A172 (cell line): Measurements from ENCODE around the gene RYR1. TPM values are rescaled to one million over a fixed set of nuclear protein-coding genes. Genes with fewer than 3 reads are reported as not detected.
A peak's percentile ranks its signal among the peaks of the same experiment; 100 is the strongest.
"Not testable (repeated sequence)": the region's sequence is repeated elsewhere in the genome, so short reads cannot be mapped to it uniquely, and the experiment has no call there.

Experiments
- DNase-seq: peaks from one replicate; pipeline ENCODE4 v3.0.0-alpha.2; 2015; ENCODE audit warnings: low spot score
- total RNA-seq: library from RNA; depleted of rRNA; stranded (reverse); fragments of >200 nt; shearing (Covaris generic); gene quantifications from 2 replicates; pipeline ENCODE4 v1.2.3, GENCODE V29; 2014

RYR1 gene
- total RNA-seq, 1 experiment from 2014 or later: not detected

DNA sequence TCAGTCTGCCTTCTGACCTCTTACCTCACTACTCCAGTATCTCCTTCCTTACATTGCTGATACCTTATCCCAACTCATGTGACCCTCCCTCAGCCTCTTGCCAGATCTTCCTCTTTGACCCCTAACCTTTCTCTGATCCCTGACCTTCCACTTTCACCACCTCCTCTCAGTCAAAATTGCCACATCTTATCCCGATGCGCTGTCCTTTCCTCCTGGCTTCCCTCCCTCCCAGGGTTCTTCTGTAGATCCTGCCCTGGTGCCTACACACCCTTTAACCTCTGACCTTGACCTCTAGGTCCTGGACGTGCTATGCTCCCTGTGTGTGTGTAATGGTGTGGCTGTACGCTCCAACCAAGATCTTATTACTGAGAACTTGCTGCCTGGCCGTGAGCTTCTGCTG lies 23.7 kb downstream of the RYR1 start:
- DNase-seq: no peak

DNA sequence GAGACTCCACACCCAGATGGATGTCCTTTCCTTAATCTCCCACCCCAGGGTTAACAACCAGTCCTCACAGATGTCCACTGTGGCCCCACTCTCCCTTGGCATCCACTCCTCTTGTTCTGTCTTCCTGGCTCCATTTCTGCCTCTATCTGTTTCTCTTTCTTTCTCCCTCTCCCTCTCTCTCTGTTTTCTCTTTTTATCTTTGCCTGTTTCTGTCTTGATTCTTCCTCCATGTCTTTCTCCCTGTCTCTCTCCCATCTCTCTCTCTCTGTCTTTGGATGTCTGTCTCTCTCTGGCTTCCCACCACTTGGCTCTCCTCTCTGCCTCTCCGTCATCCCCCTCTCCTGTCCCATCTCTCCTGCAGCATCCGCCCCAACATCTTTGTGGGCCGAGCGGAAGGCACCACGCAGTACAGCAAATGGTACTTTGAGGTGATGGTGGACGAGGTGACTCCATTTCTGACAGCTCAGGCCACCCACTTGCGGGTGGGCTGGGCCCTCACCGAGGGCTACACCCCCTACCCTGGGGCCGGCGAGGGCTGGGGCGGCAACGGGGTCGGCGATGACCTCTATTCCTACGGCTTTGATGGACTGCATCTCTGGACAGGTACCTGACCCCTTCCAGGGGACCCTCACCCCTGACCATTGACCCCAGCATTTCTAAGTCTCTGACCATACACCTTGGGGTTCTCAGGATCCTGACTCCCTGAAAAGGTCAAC lies 24.4 kb downstream of the RYR1 start:
- no peak for DNase-seq

DNA sequence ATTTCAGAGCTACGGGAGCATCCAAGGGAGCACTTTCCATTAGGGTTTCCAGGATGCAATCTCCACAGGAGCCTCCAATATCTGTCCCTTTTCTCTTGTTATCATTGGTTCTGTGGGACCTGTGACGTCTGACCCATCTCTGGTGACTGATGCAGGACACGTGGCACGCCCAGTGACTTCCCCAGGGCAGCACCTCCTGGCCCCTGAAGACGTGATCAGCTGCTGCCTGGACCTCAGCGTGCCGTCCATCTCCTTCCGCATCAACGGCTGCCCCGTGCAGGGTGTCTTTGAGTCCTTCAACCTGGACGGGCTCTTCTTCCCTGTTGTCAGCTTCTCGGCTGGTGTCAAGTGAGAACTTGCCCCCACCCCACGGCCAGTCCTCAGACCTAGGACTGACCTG lies 25.5 kb downstream of the RYR1 start:
- DNase-seq: no peak

DNA sequence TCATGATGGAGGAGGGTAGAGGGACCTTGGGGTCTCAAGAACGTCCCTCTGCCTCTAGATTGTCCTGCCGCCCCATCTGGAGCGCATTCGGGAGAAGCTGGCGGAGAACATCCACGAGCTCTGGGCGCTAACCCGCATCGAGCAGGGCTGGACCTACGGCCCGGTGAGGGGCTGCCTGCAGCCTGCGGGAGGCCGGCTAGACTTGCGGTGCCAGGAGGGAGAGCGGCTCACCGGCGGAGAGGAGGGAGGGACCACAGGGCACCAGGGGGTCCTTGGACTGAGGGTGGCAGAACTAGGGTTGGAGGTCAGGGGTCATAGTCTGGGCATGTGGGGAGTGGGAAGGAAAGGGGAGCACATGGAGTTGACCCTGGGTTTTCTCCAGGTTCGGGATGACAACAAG lies 29.9 kb downstream of the RYR1 start:
- no peak for DNase-seq

DNA sequence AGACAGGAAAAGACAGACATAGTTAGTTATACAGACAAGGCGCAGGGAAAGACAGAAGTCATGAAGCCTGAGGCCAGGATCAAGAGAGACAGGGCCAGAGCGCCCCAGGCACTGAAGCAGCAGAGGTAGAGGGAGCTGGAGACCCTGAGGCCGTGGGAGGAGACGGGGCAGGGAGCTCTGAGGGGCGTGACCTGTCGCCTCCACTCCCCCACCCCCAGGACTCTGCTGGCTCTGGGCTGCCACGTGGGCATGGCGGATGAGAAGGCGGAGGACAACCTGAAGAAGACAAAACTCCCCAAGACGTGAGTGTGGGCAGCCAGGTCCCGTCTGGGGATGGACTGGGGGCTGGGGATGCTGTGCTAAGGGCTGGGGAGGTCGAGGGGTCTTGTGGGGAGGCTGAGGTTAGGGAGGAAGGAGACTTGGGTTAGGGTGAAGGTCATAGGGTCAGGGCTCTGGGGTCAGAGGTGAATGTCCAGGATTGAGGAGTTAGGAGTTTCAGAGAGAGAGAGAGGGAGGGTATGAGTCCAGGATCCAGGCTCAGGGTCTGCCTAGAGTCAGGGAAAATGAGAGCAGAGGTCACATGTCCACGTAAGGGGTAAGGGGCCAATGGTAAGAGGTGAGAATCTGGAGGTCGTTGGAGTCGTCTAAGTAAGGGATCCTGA lies 31.1 kb downstream of the RYR1 start:
- no peak for DNase-seq

DNA sequence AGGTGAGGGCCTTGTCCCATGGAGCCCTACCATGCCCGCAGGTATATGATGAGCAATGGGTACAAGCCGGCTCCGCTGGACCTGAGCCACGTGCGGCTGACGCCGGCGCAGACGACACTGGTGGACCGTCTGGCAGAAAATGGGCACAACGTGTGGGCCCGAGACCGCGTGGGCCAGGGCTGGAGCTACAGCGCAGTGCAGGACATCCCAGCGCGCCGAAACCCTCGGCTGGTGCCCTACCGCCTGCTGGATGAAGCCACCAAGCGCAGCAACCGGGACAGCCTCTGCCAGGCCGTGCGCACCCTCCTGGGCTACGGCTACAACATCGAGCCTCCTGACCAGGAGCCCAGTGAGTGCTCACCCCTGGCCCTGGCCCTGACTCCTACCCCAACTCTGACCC lies 32.6 kb downstream of the RYR1 start:
- no peak for DNase-seq

DNA sequence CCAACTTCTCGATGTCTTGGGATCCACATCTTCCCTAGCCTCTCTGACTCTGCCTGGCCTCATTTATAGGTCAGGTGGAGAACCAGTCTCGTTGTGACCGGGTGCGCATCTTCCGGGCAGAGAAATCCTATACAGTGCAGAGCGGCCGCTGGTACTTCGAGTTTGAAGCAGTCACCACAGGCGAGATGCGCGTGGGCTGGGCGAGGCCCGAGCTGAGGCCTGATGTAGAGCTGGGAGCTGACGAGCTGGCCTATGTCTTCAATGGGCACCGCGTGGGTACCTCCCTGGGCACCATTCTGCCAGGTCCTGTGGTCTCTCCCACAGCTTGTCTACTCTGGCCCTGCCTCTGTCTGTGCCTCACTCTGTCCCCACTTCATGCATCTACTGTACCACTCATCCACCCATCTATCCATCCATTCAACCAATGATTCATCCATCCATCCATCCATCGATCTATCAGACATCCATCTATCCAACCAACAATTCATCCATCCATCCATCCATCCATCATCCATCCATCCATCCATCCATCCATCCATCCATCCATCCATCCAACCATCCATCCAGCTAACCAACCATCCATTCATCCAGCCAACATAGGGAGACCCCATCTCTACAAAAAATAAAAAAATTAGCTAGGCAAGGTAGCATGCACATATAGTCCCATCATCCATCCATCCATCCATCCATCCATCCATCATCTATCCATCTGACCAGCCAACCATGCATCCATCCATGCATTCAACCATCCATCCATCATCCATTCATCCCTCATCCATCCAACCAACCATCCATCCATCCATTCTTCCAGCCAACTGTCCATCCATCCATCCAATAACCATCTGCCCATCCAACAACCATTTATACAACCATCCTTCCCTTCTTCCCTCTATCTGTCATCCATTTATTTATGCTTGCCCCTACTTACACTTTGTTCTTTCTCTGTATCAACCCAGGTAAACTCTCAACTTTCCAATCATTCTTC lies 34.3 kb downstream of the RYR1 start:
- no peak for DNase-seq

DNA sequence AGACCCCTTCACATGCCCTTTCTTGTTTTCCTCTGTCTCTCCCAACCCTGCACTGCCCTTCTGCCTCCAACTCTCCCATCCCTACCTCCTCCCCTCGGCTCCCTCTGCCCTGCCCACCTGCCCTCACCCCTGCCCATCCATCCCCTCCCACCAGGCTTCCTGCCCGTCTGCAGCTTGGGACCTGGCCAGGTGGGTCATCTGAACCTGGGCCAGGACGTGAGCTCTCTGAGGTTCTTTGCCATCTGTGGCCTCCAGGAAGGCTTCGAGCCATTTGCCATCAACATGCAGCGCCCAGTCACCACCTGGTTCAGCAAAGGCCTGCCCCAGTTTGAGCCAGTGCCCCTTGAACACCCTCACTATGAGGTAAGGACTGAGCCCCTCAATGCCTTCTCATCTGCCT lies 35.7 kb downstream of the RYR1 start:
- no peak for DNase-seq

DNA sequence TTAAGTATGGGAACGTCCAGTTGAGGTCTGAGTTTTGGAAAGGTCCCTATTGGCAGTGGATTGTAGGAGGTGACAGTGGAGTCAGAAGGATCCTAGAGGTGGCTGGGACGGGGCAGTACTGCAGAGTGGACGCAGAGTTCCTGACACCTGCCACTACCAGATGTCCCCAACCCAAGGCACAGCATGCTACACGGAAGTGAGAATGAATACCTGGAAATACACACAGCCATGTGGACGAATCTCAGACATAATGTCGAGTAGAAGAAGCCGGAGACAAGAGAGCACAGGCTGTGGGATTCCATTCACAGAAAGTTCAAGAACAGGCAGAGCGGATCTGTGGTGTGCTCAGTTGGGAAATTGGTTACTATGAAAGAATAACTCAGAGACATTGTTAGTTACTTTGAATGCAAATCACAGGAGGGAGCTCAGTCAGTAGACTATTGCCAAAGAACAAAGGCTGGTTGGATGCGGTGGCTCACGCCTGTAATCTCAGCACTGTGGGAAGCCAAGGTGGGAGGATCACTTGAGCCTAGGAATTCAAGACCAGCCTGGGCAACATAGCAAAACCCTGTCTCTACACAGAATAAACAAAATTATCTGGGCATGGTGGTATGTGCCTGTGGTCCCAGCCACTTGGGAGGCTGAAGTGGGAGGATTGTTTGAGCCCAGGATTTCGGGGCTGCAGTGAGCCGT lies 37.4 kb downstream of the RYR1 start:
- no peak for DNase-seq

DNA sequence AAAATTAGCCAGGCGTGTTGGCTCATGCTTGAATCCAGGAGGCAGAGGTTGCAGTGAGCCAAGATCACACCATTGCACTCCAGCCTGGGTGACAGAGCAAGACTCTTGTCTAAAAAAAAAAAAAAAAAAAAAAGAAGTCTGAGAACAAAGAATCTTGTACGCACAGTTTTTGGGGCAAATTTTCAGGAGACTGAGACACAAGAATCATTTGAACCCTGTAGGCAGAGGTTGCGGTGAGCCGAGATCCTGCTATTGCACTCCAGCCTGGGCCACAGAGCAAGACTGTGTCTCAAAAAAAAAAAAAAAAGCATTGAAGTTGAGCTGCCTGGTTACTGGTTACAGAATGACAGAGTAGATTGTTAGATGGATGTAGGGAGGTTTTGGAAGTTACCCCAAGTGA lies 39.2 kb downstream of the RYR1 start:
- not testable (repeated sequence) for DNase-seq

DNA sequence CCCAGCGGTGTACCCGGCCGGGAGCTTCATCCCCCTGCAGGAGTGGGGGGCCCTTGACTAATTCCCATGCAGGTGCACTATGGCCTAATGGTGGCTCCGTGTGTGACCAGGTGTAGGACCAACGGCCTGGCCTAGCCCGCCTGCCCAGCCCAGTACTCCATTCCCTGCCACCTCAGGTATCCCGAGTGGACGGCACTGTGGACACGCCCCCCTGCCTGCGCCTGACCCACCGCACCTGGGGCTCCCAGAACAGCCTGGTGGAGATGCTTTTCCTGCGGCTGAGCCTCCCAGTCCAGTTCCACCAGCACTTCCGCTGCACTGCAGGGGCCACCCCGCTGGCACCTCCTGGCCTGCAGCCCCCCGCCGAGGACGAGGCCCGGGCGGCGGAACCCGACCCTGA lies 39.7 kb downstream of the RYR1 start:
- no peak for DNase-seq

DNA sequence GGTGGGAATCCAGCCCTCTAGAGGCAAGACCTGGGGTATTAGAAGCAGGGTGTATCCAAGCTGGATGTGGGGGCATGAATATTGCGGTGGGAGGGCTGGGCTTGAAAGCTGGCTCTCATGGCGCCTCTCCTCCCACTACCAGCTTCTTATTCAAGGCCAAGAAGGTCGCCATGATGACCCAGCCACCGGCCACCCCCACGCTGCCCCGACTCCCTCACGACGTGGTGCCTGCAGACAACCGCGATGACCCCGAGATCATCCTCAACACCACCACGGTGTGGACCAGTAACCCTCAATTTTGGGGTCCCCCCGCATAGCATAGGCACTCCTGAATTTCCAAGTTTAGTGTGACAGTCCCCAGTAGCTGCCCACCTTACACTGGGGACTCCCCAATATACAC lies 41.7 kb downstream of the RYR1 start:
- no peak for DNase-seq

DNA sequence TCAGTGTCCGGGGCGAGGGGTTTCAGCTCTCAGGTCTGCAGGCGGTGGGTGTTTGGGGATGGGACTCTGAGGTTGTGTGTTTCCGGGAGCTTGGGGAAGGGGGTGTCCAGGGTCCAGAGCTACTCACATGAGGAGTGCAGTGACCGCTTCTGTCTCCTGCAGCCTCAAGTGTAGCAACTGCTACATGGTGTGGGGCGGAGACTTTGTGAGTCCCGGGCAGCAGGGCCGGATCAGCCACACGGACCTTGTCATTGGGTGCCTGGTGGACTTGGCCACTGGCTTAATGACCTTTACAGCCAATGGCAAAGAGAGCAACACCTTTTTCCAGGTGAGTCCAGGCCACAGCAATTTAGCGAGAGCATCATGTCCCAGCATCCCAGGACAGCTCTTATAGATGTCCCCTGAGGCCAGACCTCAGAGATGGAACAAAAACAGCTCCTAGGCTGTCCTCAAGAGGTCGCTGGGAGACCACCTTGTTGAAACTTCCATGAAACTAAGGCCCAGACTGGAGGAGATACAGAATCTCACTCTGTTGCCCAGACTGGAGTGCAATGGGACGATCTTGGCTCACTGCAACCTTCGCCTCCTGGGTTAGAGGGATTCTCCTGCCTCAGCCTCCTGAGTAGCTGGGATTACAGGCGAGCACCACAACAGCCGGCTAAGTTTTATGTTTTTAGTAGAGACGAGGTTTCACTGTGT lies 44.9 kb downstream of the RYR1 start:
- peak; percentile 16 for DNase-seq

DNA sequence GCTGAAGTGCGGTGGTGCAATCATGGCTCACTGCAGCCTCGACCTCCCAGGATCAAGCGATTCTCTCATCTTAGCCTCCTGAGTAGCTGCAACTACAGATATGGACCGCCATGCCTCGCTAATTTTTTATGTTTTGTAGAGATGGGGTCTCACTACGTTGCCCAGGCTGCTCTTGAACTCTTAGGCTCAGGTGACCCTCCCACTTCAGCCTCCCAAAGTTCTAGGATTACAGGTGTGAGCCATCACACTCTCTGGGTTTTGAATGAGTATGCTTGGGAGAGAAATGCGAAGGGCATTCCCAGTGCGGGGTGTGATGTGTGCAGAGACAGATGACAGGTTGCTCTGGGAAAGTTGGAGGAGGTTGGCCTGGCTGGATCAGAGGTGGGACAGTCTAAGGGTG lies 49.0 kb downstream of the RYR1 start:
- DNase-seq: no peak

DNA sequence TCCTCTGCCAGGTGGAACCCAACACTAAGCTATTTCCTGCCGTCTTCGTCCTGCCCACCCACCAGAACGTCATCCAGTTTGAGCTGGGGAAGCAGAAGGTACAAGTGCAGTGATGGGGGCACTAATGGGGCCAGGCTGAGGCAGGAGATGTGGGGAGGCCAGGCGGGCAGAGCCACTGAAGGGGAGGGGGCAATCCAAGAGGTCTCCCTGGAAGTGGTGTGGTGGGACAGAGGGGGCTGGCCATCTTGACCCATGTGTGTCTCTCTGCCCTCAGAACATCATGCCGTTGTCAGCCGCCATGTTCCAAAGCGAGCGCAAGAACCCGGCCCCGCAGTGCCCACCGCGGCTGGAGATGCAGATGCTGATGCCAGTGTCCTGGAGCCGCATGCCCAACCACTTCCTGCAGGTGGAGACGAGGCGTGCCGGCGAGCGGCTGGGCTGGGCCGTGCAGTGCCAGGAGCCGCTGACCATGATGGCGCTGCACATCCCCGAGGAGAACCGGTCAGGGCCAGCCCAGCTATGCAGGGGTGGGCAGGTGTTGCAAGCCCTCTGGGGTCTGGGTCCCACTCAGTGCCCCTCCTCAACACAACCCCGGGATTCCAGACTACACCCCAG lies 49.6 kb downstream of the RYR1 start:
- no peak for DNase-seq

DNA sequence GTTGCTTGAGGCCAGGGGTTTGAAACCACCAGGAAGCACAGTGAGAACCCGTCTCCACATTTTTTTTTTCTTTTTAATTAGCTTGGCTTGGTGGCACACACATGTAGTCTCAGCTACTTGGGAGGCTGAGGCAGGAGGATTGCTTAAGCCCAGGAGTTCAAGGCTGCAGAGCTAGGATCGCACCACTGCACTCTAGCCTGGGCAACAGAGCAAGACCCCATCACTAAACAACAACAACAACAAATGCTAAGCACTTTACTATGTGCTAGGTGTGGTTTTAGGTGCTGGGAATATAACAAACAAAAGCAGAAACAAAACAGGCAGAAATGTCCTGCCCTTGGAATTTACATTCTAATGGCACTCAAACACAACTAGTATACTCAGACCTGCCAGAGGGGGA lies 51.3 kb downstream of the RYR1 start:
- DNase-seq: no peak

DNA sequence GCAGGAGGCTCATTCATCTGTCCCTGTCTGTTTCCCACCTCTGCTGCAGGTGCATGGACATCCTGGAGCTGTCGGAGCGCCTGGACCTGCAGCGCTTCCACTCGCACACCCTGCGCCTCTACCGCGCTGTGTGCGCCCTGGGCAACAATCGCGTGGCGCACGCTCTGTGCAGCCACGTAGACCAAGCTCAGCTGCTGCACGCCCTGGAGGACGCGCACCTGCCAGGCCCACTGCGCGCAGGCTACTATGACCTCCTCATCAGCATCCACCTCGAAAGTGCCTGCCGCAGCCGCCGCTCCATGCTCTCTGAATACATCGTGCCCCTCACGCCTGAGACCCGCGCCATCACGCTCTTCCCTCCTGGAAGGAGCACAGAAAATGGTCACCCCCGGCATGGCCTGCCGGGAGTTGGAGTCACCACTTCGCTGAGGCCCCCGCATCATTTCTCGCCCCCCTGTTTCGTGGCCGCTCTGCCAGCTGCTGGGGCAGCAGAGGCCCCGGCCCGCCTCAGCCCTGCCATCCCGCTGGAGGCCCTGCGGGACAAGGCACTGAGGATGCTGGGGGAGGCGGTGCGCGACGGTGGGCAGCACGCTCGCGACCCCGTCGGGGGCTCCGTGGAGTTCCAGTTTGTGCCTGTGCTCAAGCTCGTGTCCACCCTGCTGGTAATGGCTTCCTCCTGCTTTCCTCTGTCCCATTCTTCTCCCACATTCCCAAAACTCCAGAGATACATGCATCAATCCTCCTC lies 52.2 kb downstream of the RYR1 start:
- no peak for DNase-seq

DNA sequence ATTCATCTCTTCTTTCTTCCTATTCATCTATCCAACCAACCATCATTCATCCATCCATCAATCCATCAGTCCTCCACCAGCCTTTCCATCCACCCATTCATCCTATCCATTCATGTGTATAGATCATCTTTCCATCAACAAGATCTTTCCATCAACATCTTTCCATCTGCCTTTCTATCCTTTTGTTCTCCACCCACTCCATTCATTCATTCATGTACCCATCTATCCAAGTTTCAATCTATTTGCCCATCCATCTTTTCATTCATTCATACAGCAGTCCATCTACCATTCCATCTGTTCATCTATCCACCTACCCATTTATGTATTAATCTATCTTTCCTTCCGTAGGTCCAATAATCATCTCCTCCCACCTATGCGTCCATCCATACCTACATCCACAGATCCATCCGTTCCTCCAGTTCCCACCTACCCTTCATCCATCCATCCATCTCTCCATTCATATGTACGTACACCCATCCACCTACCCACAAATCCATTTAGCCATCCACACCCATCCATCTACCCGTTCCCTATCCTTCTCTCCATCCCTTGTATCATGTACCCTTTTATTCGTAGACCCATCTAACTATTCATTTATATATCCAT lies 53.3 kb downstream of the RYR1 start:
- DNase-seq: no peak

DNA sequence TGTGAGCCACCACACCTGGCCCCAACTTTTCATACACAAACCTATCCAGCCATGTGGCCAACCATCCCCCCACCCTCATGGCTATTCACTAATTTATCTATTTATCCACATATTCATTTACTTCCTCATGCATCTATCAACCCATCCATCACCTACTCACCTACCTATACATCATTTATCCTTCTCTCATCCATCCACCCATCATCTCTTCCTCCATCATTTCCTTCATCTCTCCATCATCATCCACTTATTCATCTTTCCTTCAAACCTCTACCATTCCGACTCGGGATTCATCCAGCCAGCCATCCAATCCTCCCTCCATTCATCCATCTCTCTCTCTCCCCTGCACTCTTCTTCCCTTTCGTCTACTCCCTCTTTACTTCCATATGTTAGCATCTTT lies 54.6 kb downstream of the RYR1 start:
- DNase-seq: no peak
